Astrocyte (in vitro differentiated cells and primary cell): ENCODE data around the gene HEATR5A. TPM values are rescaled to one million over a fixed set of nuclear protein-coding genes. Genes with fewer than 3 reads are reported as not detected.

Experiments
- DNase-seq: peaks from one replicate; pipeline ENCODE4 v3.0.0-alpha.2; 2010; ENCODE audit warnings: low read depth
- FAIRE-seq: peaks from 2 replicates; lab custom pipeline; 2011; peaks lifted over from hg19 to GRCh38; lab: Jason Lieb, UNC
- H2AFZ ChIP-seq: 2 replicates; pipeline ENCODE4 v1.6.0; 2012; ENCODE audit warnings: low read depth, low read length, inconsistent platforms
- H3K27ac ChIP-seq: 2 replicates; pipeline ENCODE4 v1.5.1; 2011; ENCODE audit warnings: low read depth, low read length, inconsistent platforms
- H3K27me3 ChIP-seq: 2 replicates; pipeline ENCODE4 v1.6.0; 2011; ENCODE audit warnings: low read length, inconsistent platforms; ENCODE audit not compliant: insufficient read depth
- H3K36me3 ChIP-seq: 2 replicates; pipeline ENCODE4 v1.5.1; 2011; ENCODE audit warnings: low read length, inconsistent platforms; ENCODE audit not compliant: insufficient read depth
- H3K4me1 ChIP-seq: 2 replicates; pipeline ENCODE4 v1.5.1; 2011; ENCODE audit warnings: low read length, inconsistent platforms; ENCODE audit not compliant: insufficient read depth
- H3K4me2 ChIP-seq: 2 replicates; pipeline ENCODE4 v1.6.0; 2012; ENCODE audit warnings: low read length, inconsistent platforms
- H3K4me3 ChIP-seq: 2 replicates; pipeline ENCODE4 v1.5.1; 2011; ENCODE audit warnings: low read depth, mild to moderate bottlenecking, low read length, inconsistent platforms; ENCODE audit not compliant: insufficient read depth
- H3K79me2 ChIP-seq: 2 replicates; pipeline ENCODE4 v1.6.0; 2012; ENCODE audit warnings: mild to moderate bottlenecking, low read length, inconsistent platforms; ENCODE audit not compliant: insufficient read depth
- H3K9ac ChIP-seq: 2 replicates; pipeline ENCODE4 v1.6.0; 2012; ENCODE audit warnings: mild to moderate bottlenecking, low read length, inconsistent platforms
- H3K9me3 ChIP-seq: 2 replicates; pipeline ENCODE4 v1.5.1; 2012; ENCODE audit warnings: low read depth, mild to moderate bottlenecking, low read length, inconsistent platforms; ENCODE audit not compliant: insufficient read depth
- H4K20me1 ChIP-seq: 2 replicates; pipeline ENCODE4 v1.6.0; 2012; ENCODE audit warnings: low read length, inconsistent platforms; ENCODE audit not compliant: insufficient read depth
- H3K27ac Mint-ChIP-seq: one replicate; pipeline ENCODE4 v1.8.0; 2021; ENCODE audit warnings: mild to moderate bottlenecking, mixed read lengths; ENCODE audit not compliant: unreplicated experiment
- H3K27me3 Mint-ChIP-seq: one replicate; pipeline ENCODE4 v1.8.0; 2021; ENCODE audit warnings: low read depth, mixed read lengths; ENCODE audit not compliant: unreplicated experiment
- H3K36me3 Mint-ChIP-seq: one replicate; pipeline ENCODE4 v1.8.0; 2021; ENCODE audit warnings: low read depth, mixed read lengths; ENCODE audit not compliant: unreplicated experiment
- H3K4me1 Mint-ChIP-seq: one replicate; pipeline ENCODE4 v1.8.0; 2021; ENCODE audit warnings: low read depth, mixed read lengths; ENCODE audit not compliant: unreplicated experiment
- H3K4me3 Mint-ChIP-seq: one replicate; pipeline ENCODE4 v1.8.0; 2021; ENCODE audit warnings: mild to moderate bottlenecking, moderate library complexity, mixed read lengths; ENCODE audit not compliant: unreplicated experiment
- H3K9me3 Mint-ChIP-seq: one replicate; pipeline ENCODE4 v1.8.0; 2021; ENCODE audit warnings: mild to moderate bottlenecking, mixed read lengths; ENCODE audit not compliant: unreplicated experiment
- EZH2 ChIP-seq: IDR thresholded peaks from 2 replicates; pipeline ENCODE4 v1.6.1; 2012; ENCODE audit warnings: mild to moderate bottlenecking, low read length, inconsistent platforms; ENCODE audit not compliant: insufficient read depth
- total RNA-seq: library from RNA; stranded (reverse); gene quantifications from 2 replicates; pipeline ENCODE4 v1.2.1, GENCODE V29; 2021
- TF ChIP-seq, protein P1 (sequence below): IDR thresholded peaks from 2 replicates; pipeline ENCODE4 v1.5.1; 2011; ENCODE audit warnings: low read depth, mild to moderate bottlenecking, inconsistent platforms, low read length, moderate library complexity; ENCODE audit not compliant: insufficient read depth

The HEATR5A gene
- total RNA-seq, 1 donor from 2014 or later: 50.7 TPM

DNA sequence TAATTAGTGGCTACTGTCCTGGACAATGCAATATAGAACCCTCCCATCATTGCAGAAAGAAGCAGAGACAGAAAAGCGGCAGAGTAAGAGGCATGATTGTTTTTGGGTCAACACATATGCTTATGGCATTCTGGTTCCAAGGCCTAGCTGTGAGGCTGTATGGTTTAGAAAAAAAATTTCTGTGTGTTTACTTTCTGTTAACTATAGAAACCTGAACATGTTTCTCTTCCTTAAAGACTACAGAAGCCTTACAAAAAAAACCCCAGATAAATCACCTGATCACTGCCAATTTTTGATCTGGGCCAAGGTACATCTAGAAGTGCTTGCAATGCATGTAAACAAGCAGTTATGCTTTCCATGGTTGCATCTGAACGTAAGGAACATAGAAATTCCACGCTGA is 112.7 kb downstream of the HEATR5A start:
- peaks cover 13% of the 10 kb centered on the region for H3K36me3 Mint-ChIP-seq
- no peak for TF ChIP-seq EZH2
- TF ChIP-seq, protein P1, sequence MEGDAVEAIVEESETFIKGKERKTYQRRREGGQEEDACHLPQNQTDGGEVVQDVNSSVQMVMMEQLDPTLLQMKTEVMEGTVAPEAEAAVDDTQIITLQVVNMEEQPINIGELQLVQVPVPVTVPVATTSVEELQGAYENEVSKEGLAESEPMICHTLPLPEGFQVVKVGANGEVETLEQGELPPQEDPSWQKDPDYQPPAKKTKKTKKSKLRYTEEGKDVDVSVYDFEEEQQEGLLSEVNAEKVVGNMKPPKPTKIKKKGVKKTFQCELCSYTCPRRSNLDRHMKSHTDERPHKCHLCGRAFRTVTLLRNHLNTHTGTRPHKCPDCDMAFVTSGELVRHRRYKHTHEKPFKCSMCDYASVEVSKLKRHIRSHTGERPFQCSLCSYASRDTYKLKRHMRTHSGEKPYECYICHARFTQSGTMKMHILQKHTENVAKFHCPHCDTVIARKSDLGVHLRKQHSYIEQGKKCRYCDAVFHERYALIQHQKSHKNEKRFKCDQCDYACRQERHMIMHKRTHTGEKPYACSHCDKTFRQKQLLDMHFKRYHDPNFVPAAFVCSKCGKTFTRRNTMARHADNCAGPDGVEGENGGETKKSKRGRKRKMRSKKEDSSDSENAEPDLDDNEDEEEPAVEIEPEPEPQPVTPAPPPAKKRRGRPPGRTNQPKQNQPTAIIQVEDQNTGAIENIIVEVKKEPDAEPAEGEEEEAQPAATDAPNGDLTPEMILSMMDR: no peak
- FAIRE-seq (no peak), DNase-seq (no peak)
- Histone ChIP-seq H3K9ac (no peak overlapping the region), H3K36me3 (peaks cover 11% of the 10 kb centered on the region), H4K20me1 (no peaks in the 10 kb centered on the region), H3K4me3 (no peak overlapping the region), H3K79me2 (no peaks in the 10 kb centered on the region), H3K27ac (no peak overlapping the region), H3K9me3 (no peaks in the 10 kb centered on the region), H2AFZ (no peak overlapping the region), H3K4me2 (no peak overlapping the region), H3K4me1 (no peaks in the 10 kb centered on the region), H3K27me3 (no peaks in the 10 kb centered on the region)
- no peaks in the 10 kb centered on the region for H3K9me3 Mint-ChIP-seq
- no peaks in the 10 kb centered on the region for H3K4me1 Mint-ChIP-seq
- H3K27ac Mint-ChIP-seq: no peak overlapping the region
- H3K4me3 Mint-ChIP-seq: no peak overlapping the region
- H3K27me3 Mint-ChIP-seq: no peaks in the 10 kb centered on the region

DNA sequence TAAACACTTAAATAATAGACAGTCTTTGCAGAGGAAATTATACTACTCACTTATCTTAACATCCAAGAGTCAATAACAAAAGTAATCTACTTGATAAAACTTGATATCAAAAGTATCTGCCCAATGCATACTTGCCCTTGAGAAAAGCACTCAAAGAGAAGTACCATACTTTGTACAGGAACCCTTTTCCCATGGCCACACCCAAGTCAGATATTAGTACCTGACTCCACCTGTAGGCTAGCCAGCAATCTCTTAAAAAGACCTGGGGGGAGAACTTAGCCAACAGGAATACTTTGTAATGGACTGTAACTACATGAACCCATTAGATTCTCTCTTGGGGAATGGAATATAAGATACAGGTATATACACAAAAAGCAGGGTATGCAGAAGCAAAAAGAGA is 113.2 kb downstream of the HEATR5A start:
- Histone ChIP-seq H3K4me1 (no peaks in the 10 kb centered on the region), H3K4me3 (no peak overlapping the region), H2AFZ (no peak overlapping the region), H3K27ac (no peak overlapping the region), H3K27me3 (no peaks in the 10 kb centered on the region), H3K9ac (no peak overlapping the region), H3K4me2 (no peak overlapping the region), H3K79me2 (no peaks in the 10 kb centered on the region), H3K36me3 (peaks cover 13% of the 10 kb centered on the region), H3K9me3 (no peaks in the 10 kb centered on the region), H4K20me1 (no peaks in the 10 kb centered on the region)
- Mint-ChIP-seq H3K4me3 (no peak overlapping the region), H3K27ac (no peak overlapping the region), H3K4me1 (no peaks in the 10 kb centered on the region), H3K9me3 (no peaks in the 10 kb centered on the region), H3K27me3 (no peaks in the 10 kb centered on the region), H3K36me3 (peaks cover 12% of the 10 kb centered on the region)
- FAIRE-seq (no peak), DNase-seq (no peak)
- TF ChIP-seq, protein P1: no peak
- no peak for TF ChIP-seq EZH2

DNA sequence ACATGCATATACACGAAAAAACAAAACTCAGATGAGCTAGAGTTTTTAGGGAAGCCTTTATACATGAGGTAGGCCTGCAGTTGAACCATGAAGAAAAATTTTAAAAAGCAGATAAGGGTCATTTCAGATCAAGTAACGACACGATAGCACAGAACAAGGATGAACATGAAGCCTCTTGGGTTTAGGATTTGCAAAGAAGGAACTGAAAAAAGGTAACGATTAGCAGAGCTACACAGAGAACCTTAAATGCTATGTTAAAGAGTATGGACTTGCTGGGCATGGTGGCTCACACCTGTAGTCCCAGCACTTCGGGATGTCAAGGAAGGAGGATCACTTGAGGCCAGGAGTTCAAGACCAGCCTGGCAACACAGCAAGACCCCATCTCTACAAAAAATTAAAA is 116.7 kb downstream of the HEATR5A start:
- no peak overlapping the region for H3K4me2 ChIP-seq
- H3K4me3 ChIP-seq: no peak overlapping the region
- no peaks in the 10 kb centered on the region for H3K4me1 Mint-ChIP-seq
- peaks cover 12% of the 10 kb centered on the region for H3K36me3 Mint-ChIP-seq
- no peaks in the 10 kb centered on the region for H3K4me1 ChIP-seq
- no peak overlapping the region for H3K27ac ChIP-seq
- H4K20me1 ChIP-seq: no peaks in the 10 kb centered on the region
- H3K9ac ChIP-seq: no peak overlapping the region
- no peaks in the 10 kb centered on the region for H3K79me2 ChIP-seq
- no peak overlapping the region for H3K4me3 Mint-ChIP-seq
- no peaks in the 10 kb centered on the region for H3K9me3 ChIP-seq
- DNase-seq (no peak), FAIRE-seq (no peak)
- TF ChIP-seq, protein P1: no peak
- no peak for TF ChIP-seq EZH2
- no peak overlapping the region for H2AFZ ChIP-seq
- no peaks in the 10 kb centered on the region for H3K27me3 Mint-ChIP-seq
- H3K27ac Mint-ChIP-seq: no peak overlapping the region
- no peaks in the 10 kb centered on the region for H3K27me3 ChIP-seq
- peaks cover 17% of the 10 kb centered on the region for H3K36me3 ChIP-seq
- H3K9me3 Mint-ChIP-seq: no peaks in the 10 kb centered on the region
